ENCODE results near the gene DZIP1L. TPM values are rescaled to one million over a fixed set of nuclear protein-coding genes. Genes with fewer than 3 reads are reported as not detected.

DZIP1L gene
- total RNA-seq, 1 experiment from 2014 or later: 2.3 TPM

DNA sequence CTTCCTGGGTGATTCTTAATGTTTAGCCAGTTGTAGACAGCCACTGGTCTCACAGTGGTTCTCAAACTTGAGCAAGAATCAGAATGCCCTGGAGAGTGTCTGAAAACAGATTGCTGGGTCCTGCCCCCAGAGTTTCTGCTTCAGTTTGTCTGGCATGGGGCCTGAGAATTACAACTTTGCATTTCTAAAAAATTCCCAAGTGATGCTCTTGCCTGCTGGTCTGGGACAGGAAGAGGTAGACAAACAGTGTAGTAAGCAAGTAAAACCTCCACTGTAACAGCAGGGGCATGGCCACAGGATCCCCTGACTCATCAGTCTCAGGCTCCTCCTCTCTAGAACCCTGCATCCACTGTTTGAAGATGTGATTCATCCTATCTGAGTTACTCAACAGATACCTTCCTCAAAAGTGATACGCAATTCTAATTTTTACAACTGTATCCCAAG, 36.5 kb downstream of the DZIP1L start:
- POLR2A ChIA-PET (ENCODE audit: unreplicated experiment): no interaction called here
- Histone ChIP-seq H3K36me3 (ENCODE audit: low read depth) (no peaks in the 10 kb centered on the region), H3F3A (ENCODE audit: insufficient read depth, low read depth) (peaks cover 49% of the 10 kb centered on the region), H3K4me1 (replicated peaks; ENCODE audit: insufficient read depth) (peaks cover 54% of the 10 kb centered on the region), H3K9me2 (ENCODE audit: insufficient read depth) (no peaks in the 10 kb centered on the region), H3K9me3 (ENCODE audit: insufficient read depth, low read depth) (no peaks in the 10 kb centered on the region), H3K27ac (peak overlapping the region; percentile 89), H3K27me3 (ENCODE audit: insufficient read depth, low read depth) (no peaks in the 10 kb centered on the region), H3K4me2 (peak overlapping the region; percentile 44), H3K4me3 (no peak overlapping the region), H4K20me1 (ENCODE audit: insufficient read depth) (no peaks in the 10 kb centered on the region), H3K79me2 (ENCODE audit: low read depth) (no peaks in the 10 kb centered on the region), H2AFZ (no peak overlapping the region)
- CTCF ChIA-PET: no interaction called here
- TF ChIP-seq, protein P1, sequence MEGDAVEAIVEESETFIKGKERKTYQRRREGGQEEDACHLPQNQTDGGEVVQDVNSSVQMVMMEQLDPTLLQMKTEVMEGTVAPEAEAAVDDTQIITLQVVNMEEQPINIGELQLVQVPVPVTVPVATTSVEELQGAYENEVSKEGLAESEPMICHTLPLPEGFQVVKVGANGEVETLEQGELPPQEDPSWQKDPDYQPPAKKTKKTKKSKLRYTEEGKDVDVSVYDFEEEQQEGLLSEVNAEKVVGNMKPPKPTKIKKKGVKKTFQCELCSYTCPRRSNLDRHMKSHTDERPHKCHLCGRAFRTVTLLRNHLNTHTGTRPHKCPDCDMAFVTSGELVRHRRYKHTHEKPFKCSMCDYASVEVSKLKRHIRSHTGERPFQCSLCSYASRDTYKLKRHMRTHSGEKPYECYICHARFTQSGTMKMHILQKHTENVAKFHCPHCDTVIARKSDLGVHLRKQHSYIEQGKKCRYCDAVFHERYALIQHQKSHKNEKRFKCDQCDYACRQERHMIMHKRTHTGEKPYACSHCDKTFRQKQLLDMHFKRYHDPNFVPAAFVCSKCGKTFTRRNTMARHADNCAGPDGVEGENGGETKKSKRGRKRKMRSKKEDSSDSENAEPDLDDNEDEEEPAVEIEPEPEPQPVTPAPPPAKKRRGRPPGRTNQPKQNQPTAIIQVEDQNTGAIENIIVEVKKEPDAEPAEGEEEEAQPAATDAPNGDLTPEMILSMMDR (conservative IDR thresholded peaks at IDR 0.05): no peak
- TF ChIP-seq EZH2 (IDR thresholded peaks at IDR 0.05; ENCODE audit: low read depth): no peak
- peak in 1 of 2 experiments; percentile 89 for DNase-seq
- intact Hi-C loops (cut with micrococcal nuclease; ENCODE audit: unreplicated experiment): loop anchor here (2.0 kb wide), 1 partner anchor 36 kb away; the partner anchor contains the start of gene DZIP1L
- BruUV-seq (replicated peaks): no TSS peak

DNA sequence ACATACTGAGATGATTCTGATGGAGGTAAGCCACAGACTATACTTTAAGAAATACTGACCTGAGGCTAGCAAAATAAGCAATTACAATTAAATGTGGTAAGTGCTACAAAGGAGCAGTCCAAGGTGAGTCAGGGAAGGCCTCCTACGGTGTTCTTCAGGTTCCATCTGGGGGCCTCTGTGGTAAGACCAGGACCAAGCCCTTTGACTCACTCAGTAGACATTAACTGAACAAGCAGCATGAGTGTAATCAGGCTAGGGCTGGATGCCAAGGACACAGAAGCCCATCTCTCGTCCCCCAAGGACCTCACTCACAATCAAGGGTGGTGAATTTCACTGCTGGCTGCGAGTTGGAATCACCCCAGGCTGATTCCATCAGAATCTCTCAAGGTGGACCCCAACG, 37.3 kb downstream of the DZIP1L start:
- Histone ChIP-seq H3F3A (ENCODE audit: insufficient read depth, low read depth) (peaks cover 49% of the 10 kb centered on the region), H4K20me1 (ENCODE audit: insufficient read depth) (no peaks in the 10 kb centered on the region), H3K27me3 (ENCODE audit: insufficient read depth, low read depth) (no peaks in the 10 kb centered on the region), H3K27ac (peak overlapping the region; percentile 89), H3K79me2 (ENCODE audit: low read depth) (no peaks in the 10 kb centered on the region), H3K9me3 (ENCODE audit: insufficient read depth, low read depth) (no peaks in the 10 kb centered on the region), H3K4me2 (peak overlapping the region; percentile 44), H3K4me1 (replicated peaks; ENCODE audit: insufficient read depth) (peaks cover 50% of the 10 kb centered on the region), H3K9me2 (ENCODE audit: insufficient read depth) (no peaks in the 10 kb centered on the region), H3K36me3 (ENCODE audit: low read depth) (no peaks in the 10 kb centered on the region), H2AFZ (no peak overlapping the region), H3K4me3 (no peak overlapping the region)
- no TSS peak for BruUV-seq (replicated peaks)
- ChIA-PET POLR2A (ENCODE audit: unreplicated experiment) (no interaction called here), CTCF (no interaction called here)
- intact Hi-C loops (cut with micrococcal nuclease; ENCODE audit: unreplicated experiment): loop anchor here (2.0 kb wide), 1 partner anchor 37 kb away; the partner anchor contains the start of gene DZIP1L
- DNase-seq: peak; percentile 14 to 89
- TF ChIP-seq, protein P1 (conservative IDR thresholded peaks at IDR 0.05): no peak

DNA sequence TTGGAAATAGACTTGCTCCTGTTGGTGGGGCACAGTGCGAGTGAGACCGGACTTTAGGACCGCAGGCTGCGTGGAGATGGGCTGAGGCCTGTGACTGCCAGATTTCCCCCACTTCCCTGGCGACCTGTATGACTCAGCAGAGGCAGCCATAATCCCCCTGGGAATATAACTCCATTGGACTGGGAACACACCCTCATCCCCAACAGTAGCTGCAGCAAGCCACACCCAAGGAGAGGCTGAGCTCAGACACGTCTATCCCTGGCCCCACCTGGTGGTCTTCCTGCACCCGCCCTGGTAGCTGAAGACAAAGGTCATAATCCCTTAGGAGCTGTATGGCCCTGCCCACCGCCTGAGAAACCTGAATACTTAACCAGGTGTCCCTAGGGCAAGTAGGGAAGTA, 42.6 kb downstream of the DZIP1L start:
- CTCF ChIA-PET: no interaction called here
- POLR2A ChIA-PET (ENCODE audit: unreplicated experiment): interaction anchor here (0.6 kb wide), 1 partner anchor 973 kb away, joined by 3 read pairs; no protein-coding TSS in a partner anchor

More for the DNA sequence above, 42.6 kb downstream of the DZIP1L start:
- no TSS peak for BruUV-seq (replicated peaks)
- peaks cover 9% of the 10 kb centered on the region for H3K4me1 ChIP-seq (replicated peaks; ENCODE audit: insufficient read depth)
- H3K27me3 ChIP-seq (ENCODE audit: insufficient read depth, low read depth): no peaks in the 10 kb centered on the region
- DNase-seq: no peak
- no peak overlapping the region for H3K27ac ChIP-seq
- TF ChIP-seq, protein P1 (conservative IDR thresholded peaks at IDR 0.05): no peak
- no peak for TF ChIP-seq EZH2 (IDR thresholded peaks at IDR 0.05; ENCODE audit: low read depth)
- H4K20me1 ChIP-seq (ENCODE audit: insufficient read depth): no peaks in the 10 kb centered on the region
- no peaks in the 10 kb centered on the region for H3K79me2 ChIP-seq (ENCODE audit: low read depth)
- peaks cover 14% of the 10 kb centered on the region for H3F3A ChIP-seq (ENCODE audit: insufficient read depth, low read depth)
- no peaks in the 10 kb centered on the region for H3K36me3 ChIP-seq (ENCODE audit: low read depth)
- intact Hi-C loops (cut with micrococcal nuclease; ENCODE audit: unreplicated experiment): no loop called here
- no peak overlapping the region for H3K4me2 ChIP-seq
- H2AFZ ChIP-seq: no peak overlapping the region
- no peaks in the 10 kb centered on the region for H3K9me2 ChIP-seq (ENCODE audit: insufficient read depth)
- H3K4me3 ChIP-seq: no peak overlapping the region
- H3K9me3 ChIP-seq (ENCODE audit: insufficient read depth, low read depth): no peaks in the 10 kb centered on the region

Data from PC-9 (cell line).